ENCODE measurements around the gene TMEM204. TPM values are rescaled to one million over a fixed set of nuclear protein-coding genes. Genes with fewer than 3 reads are reported as not detected.

Gene TMEM204
- total and polyA plus RNA-seq, 2 donors (not counting 1 experiment from before 2014, with no cell fraction given): 10.9 to 12.4 TPM

- Histone ChIP-seq H2AFZ (ENCODE audit: low read length) (no peak overlapping the region), H3K27me3 (ENCODE audit: control insufficient read depth, insufficient read depth, low read length) (no peaks in the 10 kb centered on the region), H3K9me3 (ENCODE audit: control insufficient read depth, insufficient read depth, low read depth, low read length) (no peaks in the 10 kb centered on the region), H4K20me1 (ENCODE audit: control insufficient read depth, extremely low read depth, insufficient read depth, low read length) (no peaks in the 10 kb centered on the region), H3K79me2 (ENCODE audit: control insufficient read depth, insufficient read depth, low read length) (no peaks in the 10 kb centered on the region), H3K4me1 (ENCODE audit: control insufficient read depth, extremely low read depth, insufficient read depth, low read length) (no peaks in the 10 kb centered on the region), H3K4me3 (replicated peaks in 1 of 4; ENCODE audit: control extremely low read depth in 1 of 4, insufficient read depth in 1 of 4, low read depth in 3 of 4, low read length in 4 of 4) (no peak overlapping the region), H3K36me3 (ENCODE audit: control insufficient read depth, insufficient read depth, low read length) (peaks cover under 1% of the 10 kb centered on the region), H3K4me2 (ENCODE audit: extremely low read depth, insufficient read depth, low read length) (no peak overlapping the region), H3K27ac (ENCODE audit: insufficient read depth, low read length) (no peak overlapping the region), H3K9ac (ENCODE audit: insufficient read depth, low read length) (no peak overlapping the region)
- TF ChIP-seq CTCF (conservative IDR thresholded peaks at IDR 0.05 in 1 of 2, IDR thresholded peaks at IDR 0.05 in 1 of 2; ENCODE audit: low read depth in 1 of 2, low read length in 2 of 2) (no peak), EZH2 (IDR thresholded peaks at IDR 0.05; ENCODE audit: low read length, missing control alignments) (no peak)
- DNase-seq (ENCODE audit: low read depth in 2 of 2): no peak
Measured at GRCh38 chr16:1580956-1581355, 47.5 kb downstream of the TMEM204 start.

GRCh38 chr16:1581804-1582203 lies 48.3 kb downstream of the TMEM204 start:
- DNase-seq (ENCODE audit: low read depth in 2 of 2): no peak
- Histone ChIP-seq H3K4me1 (ENCODE audit: control insufficient read depth, extremely low read depth, insufficient read depth, low read length) (no peaks in the 10 kb centered on the region), H4K20me1 (ENCODE audit: control insufficient read depth, extremely low read depth, insufficient read depth, low read length) (no peaks in the 10 kb centered on the region), H3K79me2 (ENCODE audit: control insufficient read depth, insufficient read depth, low read length) (no peaks in the 10 kb centered on the region), H3K9ac (ENCODE audit: insufficient read depth, low read length) (no peak overlapping the region), H2AFZ (ENCODE audit: low read length) (no peak overlapping the region), H3K4me2 (ENCODE audit: extremely low read depth, insufficient read depth, low read length) (no peak overlapping the region), H3K36me3 (ENCODE audit: control insufficient read depth, insufficient read depth, low read length) (peaks cover 2% of the 10 kb centered on the region), H3K4me3 (replicated peaks in 1 of 4; ENCODE audit: control extremely low read depth in 1 of 4, insufficient read depth in 1 of 4, low read depth in 3 of 4, low read length in 4 of 4) (no peak overlapping the region), H3K9me3 (ENCODE audit: control insufficient read depth, insufficient read depth, low read depth, low read length) (no peaks in the 10 kb centered on the region), H3K27me3 (ENCODE audit: control insufficient read depth, insufficient read depth, low read length) (no peaks in the 10 kb centered on the region), H3K27ac (ENCODE audit: insufficient read depth, low read length) (no peak overlapping the region)
- no peak for TF ChIP-seq EZH2 (IDR thresholded peaks at IDR 0.05; ENCODE audit: low read length, missing control alignments)
- no peak for TF ChIP-seq CTCF (conservative IDR thresholded peaks at IDR 0.05 in 1 of 2, IDR thresholded peaks at IDR 0.05 in 1 of 2; ENCODE audit: low read depth in 1 of 2, low read length in 2 of 2)

- H3K4me3 ChIP-seq (replicated peaks in 1 of 4; ENCODE audit: control extremely low read depth in 1 of 4, insufficient read depth in 1 of 4, low read depth in 3 of 4, low read length in 4 of 4): no peak overlapping the region
- H3K27ac ChIP-seq (ENCODE audit: insufficient read depth, low read length): no peak overlapping the region
- no peaks in the 10 kb centered on the region for H3K4me1 ChIP-seq (ENCODE audit: control insufficient read depth, extremely low read depth, insufficient read depth, low read length)
- no peak overlapping the region for H3K4me2 ChIP-seq (ENCODE audit: extremely low read depth, insufficient read depth, low read length)
- DNase-seq (ENCODE audit: low read depth in 2 of 2): no peak
- peaks cover 2% of the 10 kb centered on the region for H3K36me3 ChIP-seq (ENCODE audit: control insufficient read depth, insufficient read depth, low read length)
- no peaks in the 10 kb centered on the region for H3K27me3 ChIP-seq (ENCODE audit: control insufficient read depth, insufficient read depth, low read length)
- H3K9me3 ChIP-seq (ENCODE audit: control insufficient read depth, insufficient read depth, low read depth, low read length): no peaks in the 10 kb centered on the region
- H3K79me2 ChIP-seq (ENCODE audit: control insufficient read depth, insufficient read depth, low read length): no peaks in the 10 kb centered on the region
- TF ChIP-seq EZH2 (IDR thresholded peaks at IDR 0.05; ENCODE audit: low read length, missing control alignments) (no peak), CTCF (conservative IDR thresholded peaks at IDR 0.05 in 1 of 2, IDR thresholded peaks at IDR 0.05 in 1 of 2; ENCODE audit: low read depth in 1 of 2, low read length in 2 of 2) (no peak)
- H2AFZ ChIP-seq (ENCODE audit: low read length): no peak overlapping the region
- no peak overlapping the region for H3K9ac ChIP-seq (ENCODE audit: insufficient read depth, low read length)
- no peaks in the 10 kb centered on the region for H4K20me1 ChIP-seq (ENCODE audit: control insufficient read depth, extremely low read depth, insufficient read depth, low read length)
Measured at GRCh38 chr16:1583180-1583579, 49.7 kb downstream of the TMEM204 start.

Measured in fibroblast of lung (primary cell).